Measurements from ENCODE around the gene SLX4IP.

DNA sequence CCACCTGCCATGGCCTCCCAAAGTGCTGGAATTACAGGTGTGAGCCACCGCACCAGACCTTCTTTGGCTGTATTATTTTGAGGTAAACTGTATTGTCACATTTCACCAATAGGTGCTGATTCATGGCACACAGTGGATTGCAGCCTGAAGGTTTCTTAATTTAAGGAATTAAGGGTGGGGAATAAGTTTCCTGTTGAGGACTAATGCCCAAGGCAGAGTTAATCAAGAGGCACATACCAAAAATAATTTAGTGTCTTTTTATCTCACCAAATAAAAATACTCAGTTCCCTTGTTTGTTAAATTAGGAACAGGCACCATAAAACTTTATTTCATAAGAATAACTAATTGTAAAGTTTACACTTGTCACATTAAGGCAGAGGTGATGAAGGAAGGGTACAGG, 103.7 kb downstream of the SLX4IP start:
- TF ChIP-seq EZH2 (IDR thresholded peaks at IDR 0.05; ENCODE audit: low read length, missing control alignments): no peak
- TF ChIP-seq, protein P1, sequence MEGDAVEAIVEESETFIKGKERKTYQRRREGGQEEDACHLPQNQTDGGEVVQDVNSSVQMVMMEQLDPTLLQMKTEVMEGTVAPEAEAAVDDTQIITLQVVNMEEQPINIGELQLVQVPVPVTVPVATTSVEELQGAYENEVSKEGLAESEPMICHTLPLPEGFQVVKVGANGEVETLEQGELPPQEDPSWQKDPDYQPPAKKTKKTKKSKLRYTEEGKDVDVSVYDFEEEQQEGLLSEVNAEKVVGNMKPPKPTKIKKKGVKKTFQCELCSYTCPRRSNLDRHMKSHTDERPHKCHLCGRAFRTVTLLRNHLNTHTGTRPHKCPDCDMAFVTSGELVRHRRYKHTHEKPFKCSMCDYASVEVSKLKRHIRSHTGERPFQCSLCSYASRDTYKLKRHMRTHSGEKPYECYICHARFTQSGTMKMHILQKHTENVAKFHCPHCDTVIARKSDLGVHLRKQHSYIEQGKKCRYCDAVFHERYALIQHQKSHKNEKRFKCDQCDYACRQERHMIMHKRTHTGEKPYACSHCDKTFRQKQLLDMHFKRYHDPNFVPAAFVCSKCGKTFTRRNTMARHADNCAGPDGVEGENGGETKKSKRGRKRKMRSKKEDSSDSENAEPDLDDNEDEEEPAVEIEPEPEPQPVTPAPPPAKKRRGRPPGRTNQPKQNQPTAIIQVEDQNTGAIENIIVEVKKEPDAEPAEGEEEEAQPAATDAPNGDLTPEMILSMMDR (conservative IDR thresholded peaks at IDR 0.05 in 1 of 2, IDR thresholded peaks at IDR 0.05 in 1 of 2; ENCODE audit: low read depth in 1 of 2, low read length in 2 of 2): no peak
